Keratinocyte (primary cell): Measurements from ENCODE around the gene C1orf87. TPM values are rescaled to one million over a fixed set of nuclear protein-coding genes. Genes with fewer than 3 reads are reported as not detected.

ENCODE experiments used
- DNase-seq: peaks from one replicate; pipeline ENCODE4 v3.0.0-alpha.2; 2011; ENCODE audit warnings: low read depth, missing footprints, low spot score
- FAIRE-seq: peaks from 2 replicates; lab custom pipeline; 2011; peaks lifted over from hg19 to GRCh38; lab: Jason Lieb, UNC
- H2AFZ ChIP-seq: 2 replicates; pipeline ENCODE4 v1.6.0; 2012; ENCODE audit warnings: low read length, control low read depth, inconsistent platforms; ENCODE audit not compliant: control insufficient read depth
- H3K27ac ChIP-seq: 2 replicates; pipeline ENCODE4 v1.5.1; 2011; ENCODE audit warnings: low read length; ENCODE audit not compliant: control insufficient read depth, insufficient read depth
- H3K27me3 ChIP-seq: 3 replicates; pipeline ENCODE4 v1.6.0; 2011; ENCODE audit warnings: low read length; ENCODE audit not compliant: control insufficient read depth, insufficient read depth; ENCODE audit errors: extremely low read depth
- H3K36me3 ChIP-seq, 2 experiments: 2 replicates in 1 of 2; 3 replicates in 1 of 2; pipeline ENCODE4 v1.5.1; 2011; ENCODE audit warnings: low read length in 2 of 2, mild to moderate bottlenecking in 1 of 2; ENCODE audit not compliant: control insufficient read depth in 2 of 2, insufficient read depth in 2 of 2; ENCODE audit errors: extremely low read depth in 1 of 2
- H3K4me1 ChIP-seq: 3 replicates; pipeline ENCODE4 v1.5.1; 2011; ENCODE audit warnings: low read length; ENCODE audit not compliant: control insufficient read depth, insufficient read depth; ENCODE audit errors: extremely low read depth
- H3K4me2 ChIP-seq: 3 replicates; pipeline ENCODE4 v1.6.0; 2011; ENCODE audit warnings: low read depth, low read length; ENCODE audit not compliant: control insufficient read depth, insufficient read depth; ENCODE audit errors: extremely low read depth
- H3K4me3 ChIP-seq, 3 experiments: fragments of 200-600 bp in 1 of 3; sonication (generic) in 1 of 3; 2 replicates in 2 of 3; 3 replicates in 1 of 3; pipeline ENCODE4 v1.5.1; 2011 to 2016; ENCODE audit warnings: low read length in 3 of 3, mild to moderate bottlenecking in 3 of 3, control low read depth in 2 of 3, inconsistent platforms in 1 of 3, low read depth in 1 of 3, mixed read lengths in 1 of 3, mixed run types in 1 of 3, moderate library complexity in 1 of 3; ENCODE audit not compliant: control insufficient read depth in 2 of 3, insufficient read depth in 2 of 3; ENCODE audit errors: extremely low read depth in 1 of 3
- H3K79me2 ChIP-seq: 2 replicates; pipeline ENCODE4 v1.6.0; 2012; ENCODE audit warnings: low read length; ENCODE audit not compliant: control insufficient read depth, insufficient read depth
- H3K9ac ChIP-seq: 3 replicates; pipeline ENCODE4 v1.6.0; 2011; ENCODE audit warnings: low read length; ENCODE audit not compliant: control insufficient read depth, insufficient read depth; ENCODE audit errors: extremely low read depth
- H3K9me1 ChIP-seq: 3 replicates; pipeline ENCODE4 v1.6.0; 2011; ENCODE audit warnings: low read length; ENCODE audit not compliant: control insufficient read depth, insufficient read depth; ENCODE audit errors: extremely low read depth
- H3K9me3 ChIP-seq: 2 replicates; pipeline ENCODE4 v1.5.1; 2012; ENCODE audit warnings: low read depth, low read length; ENCODE audit not compliant: control insufficient read depth
- H4K20me1 ChIP-seq: 3 replicates; pipeline ENCODE4 v1.6.0; 2011; ENCODE audit warnings: low read length; ENCODE audit not compliant: control insufficient read depth, insufficient read depth; ENCODE audit errors: extremely low read depth
- CTCF ChIP-seq, 3 experiments: IDR thresholded peaks in 1 of 3; conservative IDR thresholded peaks in 1 of 3; optimal IDR thresholded peaks in 1 of 3; 2 replicates in 2 of 3; 3 replicates in 1 of 3; pipeline versions ENCODE3 to v1.5.1; 2011; ENCODE audit warnings: low read length in 3 of 3, mild to moderate bottlenecking in 3 of 3, moderate library complexity in 2 of 3, control low read depth in 1 of 3, inconsistent platforms in 1 of 3; ENCODE audit not compliant: insufficient read depth in 2 of 3; ENCODE audit errors: extremely low read depth in 1 of 3
- EZH2 ChIP-seq: IDR thresholded peaks from one replicate; pipeline ENCODE4 v1.6.1; 2012; ENCODE audit warnings: inconsistent platforms, mild to moderate bottlenecking, low read length, moderate library complexity
- dilution Hi-C: fragments of 300-500 bp; cut with MboI; formaldehyde crosslinking; loops from one replicate; pipeline ENCODE4 v1.7.0; 2020; ENCODE audit warnings: low sequenced_read_pairs; ENCODE audit not compliant: extremely low pct_ligation_motif_present
- polyA plus RNA-seq, 5 experiments: library from polyadenylated mRNA; depleted of rRNA in 3 of 5; stranded (reverse) in 3 of 5; stranded (forward) in 1 of 5; unstranded in 1 of 5; fragments of >200 nt; gene quantifications; 1 replicate in 1 of 5; 2 replicates in 3 of 5; 3 replicates in 1 of 5; pipeline versions ENCODE4 v1.2.1 to v1.2.3, GENCODE V29; 2011 to 2012; ENCODE audit warnings: missing spikeins in 2 of 5, low read depth in 1 of 5, low replicate concordance in 1 of 5

C1orf87 gene
- polyA plus RNA-seq, 1 donor (not counting 4 experiments of a cell fraction or from before 2014, with no cell fraction given) = not detected

GRCh38 chr1:60025552-60025951 lies 48.0 kb downstream of the C1orf87 start:
- no peak overlapping the region for H3K4me2 ChIP-seq
- H3K36me3 ChIP-seq = no peaks in the 10 kb centered on the region
- peaks cover 4% of the 10 kb centered on the region for H3K27me3 ChIP-seq
- dilution Hi-C loops = no loop called here
- H3K27ac ChIP-seq = no peak overlapping the region
- DNase-seq (no peak), FAIRE-seq (no peak)
- no peak overlapping the region for H3K4me3 ChIP-seq
- H4K20me1 ChIP-seq = no peaks in the 10 kb centered on the region
- no peak overlapping the region for H2AFZ ChIP-seq
- H3K9ac ChIP-seq = no peak overlapping the region
- TF ChIP-seq CTCF (optimal IDR thresholded peaks at IDR 0.05 in 1 of 3, IDR thresholded peaks at IDR 0.05 in 1 of 3, conservative IDR thresholded peaks at IDR 0.05 in 1 of 3; ENCODE audit: extremely low read depth in 1 of 3, insufficient read depth in 2 of 3, low read length in 3 of 3) (no peak), EZH2 (no peak)
- no peaks in the 10 kb centered on the region for H3K4me1 ChIP-seq
- H3K79me2 ChIP-seq = no peaks in the 10 kb centered on the region
- no peaks in the 10 kb centered on the region for H3K9me3 ChIP-seq
- no peaks in the 10 kb centered on the region for H3K9me1 ChIP-seq

- Histone ChIP-seq H3K4me1 (no peaks in the 10 kb centered on the region), H3K9me1 (no peaks in the 10 kb centered on the region), H4K20me1 (no peaks in the 10 kb centered on the region), H3K9ac (no peak overlapping the region), H3K4me3 (no peak overlapping the region), H3K27me3 (no peaks in the 10 kb centered on the region), H3K27ac (no peak overlapping the region), H3K79me2 (no peaks in the 10 kb centered on the region), H3K9me3 (no peaks in the 10 kb centered on the region), H3K36me3 (no peaks in the 10 kb centered on the region), H3K4me2 (no peak overlapping the region), H2AFZ (no peak overlapping the region)
- dilution Hi-C loops = no loop called here
- no peak for DNase-seq
- no peak for TF ChIP-seq EZH2
- no peak for TF ChIP-seq CTCF (optimal IDR thresholded peaks at IDR 0.05 in 1 of 3, IDR thresholded peaks at IDR 0.05 in 1 of 3, conservative IDR thresholded peaks at IDR 0.05 in 1 of 3; ENCODE audit: extremely low read depth in 1 of 3, insufficient read depth in 2 of 3, low read length in 3 of 3)
- FAIRE-seq = no peak
Observed at GRCh38 chr1:60017508-60018205, 55.9 kb downstream of the C1orf87 start.
